OCI-LY3 (cell line): ENCODE measurements around the gene TAOK2.

Experiments used
- H2AFZ ChIP-seq: fragments of 200-600, 300-600 bp; shearing (Covaris generic); 2 replicates; pipeline ENCODE4 v1.6.0; 2014; ENCODE audit warnings: antibody characterized with exemption, low read depth, low read length
- H3K27ac ChIP-seq: fragments of 200-600, 300-600 bp; sonication (generic); 2 replicates; pipeline ENCODE4 v1.5.1; 2014; ENCODE audit warnings: mild to moderate bottlenecking, low read length, moderate library complexity, mixed read lengths
- H3K27me3 ChIP-seq: fragments of 200-600, 300-600 bp; sonication (generic); 2 replicates; pipeline ENCODE4 v1.6.1; 2014; ENCODE audit warnings: low read depth, low read length, mixed read lengths
- H3K36me3 ChIP-seq: fragments of 200-600, 300-600 bp; sonication (generic); replicated peaks from 2 replicates; pipeline ENCODE3; 2014; ENCODE audit warnings: low read depth, low read length, mixed read lengths
- H3K4me1 ChIP-seq: fragments of 300-600, 200-600 bp; sonication (generic); 2 replicates; pipeline ENCODE4 v1.6.1; 2014; ENCODE audit warnings: low read length, mixed read lengths
- H3K4me2 ChIP-seq: fragments of 200-600, 300-600 bp; sonication (generic); 2 replicates; pipeline ENCODE4 v1.6.1; 2014; ENCODE audit warnings: low read length, mixed read lengths
- H3K4me3 ChIP-seq: fragments of 300-600, 200-600 bp; sonication (generic); 2 replicates; pipeline ENCODE4 v1.5.1; 2014; ENCODE audit warnings: antibody characterized with exemption, mild to moderate bottlenecking, low read length, moderate library complexity
- H3K79me2 ChIP-seq: fragments of 300-600, 200-600 bp; shearing (Covaris generic); 2 replicates; pipeline ENCODE4 v1.6.1; 2014; ENCODE audit warnings: mild to moderate bottlenecking, low read length, mixed read lengths
- H3K9ac ChIP-seq: fragments of 300-600, 200-600 bp; shearing (Covaris generic); 2 replicates; pipeline ENCODE4 v1.6.0; 2014; ENCODE audit warnings: mild to moderate bottlenecking, low read length, moderate library complexity
- H3K9me3 ChIP-seq: fragments of 200-600, 300-600 bp; shearing (Covaris generic); 2 replicates; pipeline ENCODE4 v1.6.1; 2014; ENCODE audit warnings: low read length, mixed read lengths; ENCODE audit not compliant: insufficient read depth
- H4K20me1 ChIP-seq: fragments of 200-600, 300-600 bp; sonication (generic); 2 replicates; pipeline ENCODE4 v1.6.1; 2016; ENCODE audit warnings: low read length, mixed read lengths; ENCODE audit not compliant: insufficient read depth
- CTCF ChIP-seq: fragments of 200-600, 300-600 bp; sonication (generic); IDR thresholded peaks from 2 replicates; pipeline ENCODE4 v1.5.1; 2014; ENCODE audit warnings: antibody characterized with exemption, low read length, low read depth
- EZH2phosphoT487 ChIP-seq: fragments of 200-600 bp; shearing (Covaris generic); IDR thresholded peaks from 2 replicates; pipeline ENCODE4 v1.6.1; 2018; ENCODE audit warnings: antibody characterized with exemption, mixed run types, low read depth

The TAOK2 gene

GRCh38 chr16:29986231-29986630, 12.6 kb downstream of the TAOK2 start:
- Histone ChIP-seq H3K4me2 (no peak overlapping the region), H3K27me3 (no peaks in the 10 kb centered on the region), H3K4me3 (no peak overlapping the region), H3K79me2 (no peaks in the 10 kb centered on the region), H3K36me3 (peaks cover 45% of the 10 kb centered on the region), H3K9ac (no peak overlapping the region), H3K27ac (no peak overlapping the region), H2AFZ (no peak overlapping the region), H4K20me1 (no peaks in the 10 kb centered on the region), H3K9me3 (no peaks in the 10 kb centered on the region), H3K4me1 (no peaks in the 10 kb centered on the region)
- TF ChIP-seq CTCF (no peak), EZH2phosphoT487 (no peak)

- Histone ChIP-seq H3K4me1 (no peaks in the 10 kb centered on the region), H3K27ac (no peak overlapping the region), H3K79me2 (no peaks in the 10 kb centered on the region), H4K20me1 (no peaks in the 10 kb centered on the region), H3K4me3 (no peak overlapping the region), H3K27me3 (no peaks in the 10 kb centered on the region), H3K36me3 (peaks cover 48% of the 10 kb centered on the region), H3K9me3 (no peaks in the 10 kb centered on the region), H3K9ac (no peak overlapping the region), H2AFZ (no peak overlapping the region), H3K4me2 (no peak overlapping the region)
- TF ChIP-seq CTCF (no peak), EZH2phosphoT487 (no peak)
Measured at GRCh38 chr16:29986931-29987330, 13.3 kb downstream of the TAOK2 start.

- H3K4me2 ChIP-seq, result no peak overlapping the region
- H2AFZ ChIP-seq, result no peak overlapping the region
- no peak overlapping the region for H3K4me3 ChIP-seq
- TF ChIP-seq EZH2phosphoT487 (no peak), CTCF (no peak)
- no peak overlapping the region for H3K27ac ChIP-seq
- H3K79me2 ChIP-seq, result no peaks in the 10 kb centered on the region
- H3K9ac ChIP-seq, result no peak overlapping the region
- peaks cover 45% of the 10 kb centered on the region for H3K36me3 ChIP-seq
- H3K9me3 ChIP-seq, result no peaks in the 10 kb centered on the region
- no peaks in the 10 kb centered on the region for H3K4me1 ChIP-seq
- H4K20me1 ChIP-seq, result no peaks in the 10 kb centered on the region
- no peaks in the 10 kb centered on the region for H3K27me3 ChIP-seq
Measured at GRCh38 chr16:29987371-29988085, 13.9 kb downstream of the TAOK2 start.

GRCh38 chr16:29988346-29989075, 14.8 kb downstream of the TAOK2 start:
- Histone ChIP-seq H3K36me3 (peaks cover 49% of the 10 kb centered on the region), H2AFZ (no peak overlapping the region), H3K27me3 (no peaks in the 10 kb centered on the region), H3K4me1 (no peaks in the 10 kb centered on the region), H4K20me1 (no peaks in the 10 kb centered on the region), H3K27ac (no peak overlapping the region), H3K4me3 (no peak overlapping the region), H3K79me2 (no peaks in the 10 kb centered on the region), H3K9me3 (no peaks in the 10 kb centered on the region), H3K9ac (no peak overlapping the region), H3K4me2 (no peak overlapping the region)
- TF ChIP-seq EZH2phosphoT487 (no peak), CTCF (no peak)
